Fibroblast of lung (primary cell): Measurements from ENCODE around the gene OR2A2. TPM values are rescaled to one million over a fixed set of nuclear protein-coding genes. Genes with fewer than 3 reads are reported as not detected.

Experiments used
- DNase-seq, 2 donors: peaks; one replicate each; pipeline versions ENCODE4 v3.0.0 to v3.0.0-alpha.2; 2010; ENCODE audit warnings: low read depth in 2 of 2
- H2AFZ ChIP-seq: 2 replicates; pipeline ENCODE4 v1.5.1; 2012; ENCODE audit warnings: low read length, control low read depth, inconsistent platforms
- H3K27ac ChIP-seq: 2 replicates; pipeline ENCODE4 v1.5.1; 2011; ENCODE audit warnings: low read length, control low read depth; ENCODE audit not compliant: insufficient read depth
- H3K27me3 ChIP-seq: 2 replicates; pipeline ENCODE4 v1.5.1; 2011; ENCODE audit warnings: mild to moderate bottlenecking, low read length; ENCODE audit not compliant: control insufficient read depth, insufficient read depth
- H3K36me3 ChIP-seq: 2 replicates; pipeline ENCODE4 v1.5.1; 2011; ENCODE audit warnings: low read length; ENCODE audit not compliant: control insufficient read depth, insufficient read depth
- H3K4me1 ChIP-seq: 2 replicates; pipeline ENCODE4 v1.5.1; 2011; ENCODE audit warnings: low read length; ENCODE audit not compliant: control insufficient read depth, insufficient read depth; ENCODE audit errors: extremely low read depth
- H3K4me2 ChIP-seq: 2 replicates; pipeline ENCODE4 v1.5.1; 2011; ENCODE audit warnings: low read length, control low read depth; ENCODE audit not compliant: insufficient read depth; ENCODE audit errors: extremely low read depth
- H3K4me3 ChIP-seq, 4 experiments: fragments of 200-600 bp in 1 of 4; sonication (generic) in 1 of 4; replicated peaks in 1 of 4; 2 replicates each; pipeline ENCODE4 v1.5.1; 2011 to 2016; ENCODE audit warnings: low read length in 4 of 4, low read depth in 3 of 4, mild to moderate bottlenecking in 3 of 4, control low read depth in 2 of 4, inconsistent platforms in 1 of 4, mixed read lengths in 1 of 4; ENCODE audit not compliant: insufficient read depth in 1 of 4; ENCODE audit errors: control extremely low read depth in 1 of 4
- H3K79me2 ChIP-seq: 2 replicates; pipeline ENCODE4 v1.5.1; 2012; ENCODE audit warnings: mild to moderate bottlenecking, low read length, inconsistent platforms; ENCODE audit not compliant: control insufficient read depth, insufficient read depth
- H3K9ac ChIP-seq: 2 replicates; pipeline ENCODE4 v1.5.1; 2011; ENCODE audit warnings: mild to moderate bottlenecking, low read length, control low read depth; ENCODE audit not compliant: insufficient read depth
- H3K9me3 ChIP-seq: 2 replicates; pipeline ENCODE4 v1.5.1; 2012; ENCODE audit warnings: low read depth, low read length; ENCODE audit not compliant: control insufficient read depth, insufficient read depth
- H4K20me1 ChIP-seq: 2 replicates; pipeline ENCODE4 v1.5.1; 2011; ENCODE audit warnings: low read length; ENCODE audit not compliant: control insufficient read depth, insufficient read depth; ENCODE audit errors: extremely low read depth
- CTCF ChIP-seq, 2 donors: IDR thresholded peaks in 1 of 2; conservative IDR thresholded peaks in 1 of 2; 1 replicate in 1 of 2; 2 replicates in 1 of 2; pipeline ENCODE4 v1.5.1; 2011 to 2012; ENCODE audit warnings: low read length in 2 of 2, control low read depth in 1 of 2, inconsistent platforms in 1 of 2, low read depth in 1 of 2, mild to moderate bottlenecking in 1 of 2
- EZH2 ChIP-seq: IDR thresholded peaks from 2 replicates; pipeline ENCODE4 v1.5.1; 2012; ENCODE audit warnings: low read length, control low read depth, mild to moderate bottlenecking; ENCODE audit errors: missing control alignments
- polyA plus RNA-seq, 2 donors: library from polyadenylated mRNA; depleted of rRNA in 1 of 2; stranded (reverse) in 1 of 2; unstranded in 1 of 2; fragments of >200 nt; gene quantifications; 2 replicates each; pipeline ENCODE4 v1.2.1, GENCODE V29; 2011 to 2012; ENCODE audit warnings: missing spikeins in 1 of 2
- total RNA-seq: library from RNA; depleted of rRNA; stranded (reverse); fragments of >200 nt; gene quantifications from 2 replicates; pipeline ENCODE4 v1.2.1, GENCODE V29; 2014

OR2A2 gene
- total and polyA plus RNA-seq, 2 donors (not counting 1 experiment from before 2014, with no cell fraction given): not detected

GRCh38 chr7:144069953-144070352, 39.4 kb upstream of the OR2A2 start:
- H3K27me3 ChIP-seq: no peaks in the 10 kb centered on the region
- no peak for DNase-seq

GRCh38 chr7:144074374-144074773, 35.0 kb upstream of the OR2A2 start:
- no peak overlapping the region for H2AFZ ChIP-seq
- TF ChIP-seq EZH2 (no peak), CTCF (conservative IDR thresholded peaks at IDR 0.05 in 1 of 2, IDR thresholded peaks at IDR 0.05 in 1 of 2; ENCODE audit: low read depth in 1 of 2, low read length in 2 of 2) (no peak)
- H3K4me1 ChIP-seq: no peaks in the 10 kb centered on the region

More at GRCh38 chr7:144069953-144070352, 39.4 kb upstream of the OR2A2 start:
- Histone ChIP-seq H4K20me1 (no peaks in the 10 kb centered on the region), H3K4me2 (no peak overlapping the region), H3K79me2 (no peaks in the 10 kb centered on the region), H3K9me3 (no peaks in the 10 kb centered on the region), H2AFZ (no peak overlapping the region), H3K4me1 (no peaks in the 10 kb centered on the region), H3K4me3 (no peak overlapping the region), H3K27ac (no peak overlapping the region), H3K9ac (no peak overlapping the region), H3K36me3 (no peaks in the 10 kb centered on the region)
- TF ChIP-seq EZH2: no peak
- TF ChIP-seq CTCF (conservative IDR thresholded peaks at IDR 0.05 in 1 of 2, IDR thresholded peaks at IDR 0.05 in 1 of 2; ENCODE audit: low read depth in 1 of 2, low read length in 2 of 2): no peak

GRCh38 chr7:144085978-144086377, 23.4 kb upstream of the OR2A2 start, which contains the start of gene OR2A12:
TSS of gene OR2A12 (plus strand) at chr7:144086278. CDS start at chr7:144095108, 8,830 bp downstream.
- no peaks in the 10 kb centered on the region for H3K36me3 ChIP-seq
- no peak within 1 kb of the TSS for H3K4me3 ChIP-seq
- no peaks in the 10 kb centered on the region for H3K9me3 ChIP-seq
- no peak within 1 kb of the TSS for H3K27ac ChIP-seq
- no peaks in the 10 kb centered on the region for H3K4me1 ChIP-seq
- no peak within 1 kb of the TSS for H3K4me2 ChIP-seq
- TF ChIP-seq CTCF (conservative IDR thresholded peaks at IDR 0.05 in 1 of 2, IDR thresholded peaks at IDR 0.05 in 1 of 2; ENCODE audit: low read depth in 1 of 2, low read length in 2 of 2): no peak
- no peak for TF ChIP-seq EZH2
- DNase-seq: no peak
- H3K9ac ChIP-seq: no peak within 1 kb of the TSS
- H3K79me2 ChIP-seq: no peaks in the 10 kb centered on the region
- H3K27me3 ChIP-seq: no peaks in the 10 kb centered on the region
- no peaks in the 10 kb centered on the region for H4K20me1 ChIP-seq
- no peak within 1 kb of the TSS for H2AFZ ChIP-seq

More at GRCh38 chr7:144074374-144074773, 35.0 kb upstream of the OR2A2 start:
- H3K36me3 ChIP-seq: no peaks in the 10 kb centered on the region
- no peak for DNase-seq
- no peak overlapping the region for H3K4me3 ChIP-seq
- no peaks in the 10 kb centered on the region for H3K79me2 ChIP-seq
- no peak overlapping the region for H3K9ac ChIP-seq
- H4K20me1 ChIP-seq: no peaks in the 10 kb centered on the region
- H3K27ac ChIP-seq: no peak overlapping the region
- no peaks in the 10 kb centered on the region for H3K27me3 ChIP-seq
- H3K9me3 ChIP-seq: no peaks in the 10 kb centered on the region
- no peak overlapping the region for H3K4me2 ChIP-seq
